Activated CD4-positive, alpha-beta T cell treated with anti-CD3 and anti-CD28 coated beads for 36 hours (primary cell): ENCODE data around the gene PCSK2. TPM values are rescaled to one million over a fixed set of nuclear protein-coding genes. Genes with fewer than 3 reads are reported as not detected.

Experiments
- ATAC-seq: fragments of 200-7000 bp; cut with Tn5 transposase; one replicate; pipeline ENCODE4 v1.10.0; 2021; ENCODE audit warnings: mild to moderate bottlenecking, moderate library complexity
- CTCF ChIA-PET: fragments of 350-600 bp; sonication (Branson Sonifier 250); formaldehyde crosslinking; loops from one replicate; lab custom pipeline; 2021; ENCODE audit warnings: antibody characterized with exemption; lab: Charles Lee
- POLR2A ChIA-PET: fragments of 350-600 bp; sonication (Branson Sonifier 250); formaldehyde crosslinking; loops from one replicate; lab custom pipeline; 2021; ENCODE audit warnings: antibody characterized with exemption, inconsistent platforms; lab: Charles Lee
- DNase-seq: peaks from one replicate; pipeline ENCODE4 v3.0.0-alpha.2; 2020
- H3K27ac Mint-ChIP-seq: one replicate; pipeline ENCODE4 v1.8.0; 2021; ENCODE audit warnings: mixed read lengths
- H3K27me3 Mint-ChIP-seq: one replicate; pipeline ENCODE4 v1.8.0; 2021; ENCODE audit warnings: mixed read lengths
- H3K36me3 Mint-ChIP-seq: one replicate; pipeline ENCODE4 v1.8.0; 2021; ENCODE audit warnings: low read depth, mixed read lengths
- H3K4me1 Mint-ChIP-seq: one replicate; pipeline ENCODE4 v1.8.0; 2021; ENCODE audit warnings: mixed read lengths
- H3K4me3 Mint-ChIP-seq: one replicate; pipeline ENCODE4 v1.8.0; 2021; ENCODE audit warnings: mild to moderate bottlenecking, moderate library complexity, mixed read lengths
- H3K9me3 Mint-ChIP-seq: one replicate; pipeline ENCODE4 v1.8.0; 2021; ENCODE audit warnings: low read depth, mixed read lengths
- intact Hi-C, 2 experiments: fragments of 100-400 bp; cut with DNase I in 1 of 2; cut with micrococcal nuclease in 1 of 2; formaldehyde crosslinking; loops; one replicate each; pipeline versions ENCODE4 v1.14.2 to v1.15.1; 2022 to 2024; cut with DNase I, micrococcal nuclease
- total RNA-seq, 2 experiments: library from RNA; stranded (reverse); gene quantifications; one replicate each; pipeline ENCODE4 v1.2.3, GENCODE V29; 2021

Gene PCSK2
- total RNA-seq, 2 experiments from 2014 or later = not detected

GRCh38 chr20:17529586-17529985, 302.7 kb downstream of the PCSK2 start:
- DNase-seq (no peak), ATAC-seq (no peak)
- peaks cover 16% of the 10 kb centered on the region for H3K4me1 Mint-ChIP-seq
- H3K9me3 Mint-ChIP-seq = no peaks in the 10 kb centered on the region
- CTCF ChIA-PET = interaction anchor here (0.7 kb wide), 1 partner anchor 12 kb away, joined by 5 read pairs; no protein-coding TSS in a partner anchor
- no peaks in the 10 kb centered on the region for H3K36me3 Mint-ChIP-seq
- intact Hi-C loops = no loop called here
- peaks cover 8% of the 10 kb centered on the region for H3K27me3 Mint-ChIP-seq
- POLR2A ChIA-PET = no interaction called here
- H3K4me3 Mint-ChIP-seq = no peak overlapping the region
- H3K27ac Mint-ChIP-seq = no peak overlapping the region

GRCh38 chr20:17530153-17530552, 303.3 kb downstream of the PCSK2 start:
- no peak overlapping the region for H3K27ac Mint-ChIP-seq
- H3K4me1 Mint-ChIP-seq = peaks cover 16% of the 10 kb centered on the region
- H3K36me3 Mint-ChIP-seq = no peaks in the 10 kb centered on the region
- no peak for ATAC-seq
- H3K27me3 Mint-ChIP-seq = peaks cover 8% of the 10 kb centered on the region
- CTCF ChIA-PET = interaction anchor here (1.3 to 1.6 kb wide), 2 partner anchors 9 to 26 kb away, joined by 4 to 9 read pairs; no protein-coding TSS in a partner anchor
- DNase-seq = no peak
- peak overlapping the region; percentile 10 for H3K4me3 Mint-ChIP-seq
- POLR2A ChIA-PET = no interaction called here
- H3K9me3 Mint-ChIP-seq = no peaks in the 10 kb centered on the region
- intact Hi-C loops = loop anchor here (1.0 to 10.0 kb wide), 4 partner anchors 25 to 755 kb away; partner anchors contain the start of genes RRBP1 (in 1 of the 2) and ZNF133 (in 1 of the 2)

GRCh38 chr20:17530716-17531664, 304.1 kb downstream of the PCSK2 start, which contains the start of gene BFSP1:
TSS of gene BFSP1 (minus strand) at chr20:17531379. CDS start at chr20:17531329, 50 bp downstream.
- ChIA-PET POLR2A (no interaction called here), CTCF (interaction anchor here (0.7 to 2.4 kb wide), 5 partner anchors 8 to 74 kb away, joined by 3 to 9 read pairs (median 4); no protein-coding TSS in a partner anchor)
- peak; percentile 81 for ATAC-seq
- intact Hi-C loops = loop anchor here (1.0 to 10.0 kb wide), 6 partner anchors 26 to 754 kb away; partner anchors contain the start of genes RRBP1 (in 2 of the 2), DSTN (in 1 of the 2) and ZNF133 (in 1 of the 2)
- peak within 1 kb of the TSS; percentile 68 for H3K27ac Mint-ChIP-seq
- H3K9me3 Mint-ChIP-seq = no peaks in the 10 kb centered on the region
- DNase-seq = peak; percentile 78
- peaks cover 8% of the 10 kb centered on the region for H3K27me3 Mint-ChIP-seq
- H3K36me3 Mint-ChIP-seq = no peaks in the 10 kb centered on the region
- peak within 1 kb of the TSS; percentile 70 for H3K4me3 Mint-ChIP-seq
- H3K4me1 Mint-ChIP-seq = peaks cover 16% of the 10 kb centered on the region

- POLR2A ChIA-PET = no interaction called here
- H3K27ac Mint-ChIP-seq = peak overlapping the region; percentile 68
Observed at GRCh38 chr20:17531665-17532025, 304.8 kb downstream of the PCSK2 start.

GRCh38 chr20:17533396-17533795, 306.6 kb downstream of the PCSK2 start:
- ATAC-seq (no peak), DNase-seq (peak; percentile 22)
- H3K4me1 Mint-ChIP-seq = peaks cover 17% of the 10 kb centered on the region
- ChIA-PET POLR2A (no interaction called here), CTCF (interaction anchor here (0.7 to 2.4 kb wide), 7 partner anchors 8 to 340 kb away, joined by 3 to 8 read pairs (median 4); no protein-coding TSS in a partner anchor)
- H3K27me3 Mint-ChIP-seq = peaks cover 15% of the 10 kb centered on the region
- no peaks in the 10 kb centered on the region for H3K36me3 Mint-ChIP-seq
- no peak overlapping the region for H3K27ac Mint-ChIP-seq
- no peaks in the 10 kb centered on the region for H3K9me3 Mint-ChIP-seq
- no peak overlapping the region for H3K4me3 Mint-ChIP-seq
- intact Hi-C loops = loop anchor here (10.0 kb wide), 2 partner anchors 461 to 751 kb away; partner anchors contain the start of gene ZNF133 (in 1 of the 2)

More at GRCh38 chr20:17531665-17532025, 304.8 kb downstream of the PCSK2 start:
- H3K36me3 Mint-ChIP-seq = no peaks in the 10 kb centered on the region
- ATAC-seq (no peak), DNase-seq (no peak)
- H3K9me3 Mint-ChIP-seq = no peaks in the 10 kb centered on the region
- CTCF ChIA-PET = interaction anchor here (0.7 to 2.4 kb wide), 4 partner anchors 10 to 73 kb away, joined by 3 to 9 read pairs (median 6); no protein-coding TSS in a partner anchor
- peaks cover 9% of the 10 kb centered on the region for H3K27me3 Mint-ChIP-seq
- peaks cover 16% of the 10 kb centered on the region for H3K4me1 Mint-ChIP-seq
- intact Hi-C loops = loop anchor here (1.0 to 10.0 kb wide), 5 partner anchors 39 to 753 kb away; partner anchors contain the start of genes RRBP1 (in 2 of the 2), DSTN (in 1 of the 2) and ZNF133 (in 1 of the 2)
- peak overlapping the region; percentile 70 for H3K4me3 Mint-ChIP-seq

- DNase-seq = no peak
Observed at GRCh38 chr20:17534077-17534476, 307.2 kb downstream of the PCSK2 start.

More at GRCh38 chr20:17534077-17534476, 307.2 kb downstream of the PCSK2 start:
- Mint-ChIP-seq H3K27ac (no peak overlapping the region), H3K9me3 (no peaks in the 10 kb centered on the region), H3K4me1 (peaks cover 21% of the 10 kb centered on the region), H3K4me3 (no peak overlapping the region), H3K27me3 (peaks cover 16% of the 10 kb centered on the region), H3K36me3 (no peaks in the 10 kb centered on the region)
- POLR2A ChIA-PET = no interaction called here
- intact Hi-C loops = loop anchor here (10.0 kb wide), 2 partner anchors 461 to 751 kb away; partner anchors contain the start of gene ZNF133 (in 1 of the 2)
- no peak for ATAC-seq
- CTCF ChIA-PET = interaction anchor here (0.7 to 1.6 kb wide), 3 partner anchors 29 to 116 kb away, joined by 3 to 5 read pairs (median 4); no protein-coding TSS in a partner anchor
